ENCODE results near the gene THAP11.

- TF ChIP-seq EZH2phosphoT487 (IDR thresholded peaks at IDR 0.05; ENCODE audit: borderline replicate concordance) (no peak), CTCF (conservative IDR thresholded peaks at IDR 0.05; ENCODE audit: low read length) (no peak)
Observed at GRCh38 chr16:67834242-67834614, 7.9 kb upstream of the THAP11 start.

All from Loucy (cell line).